ENCODE measurements around the gene UHRF2.

The UHRF2 gene

GRCh38 chr9:6549106-6549800, 136.3 kb downstream of the UHRF2 start:
- H3K27ac ChIP-seq (ENCODE audit: low read length): no peak overlapping the region
- H3K36me3 ChIP-seq (ENCODE audit: insufficient read depth, low read depth, low read length): peaks cover 72% of the 10 kb centered on the region
- H3K9ac ChIP-seq (ENCODE audit: low read depth, low read length): no peak overlapping the region
- no peaks in the 10 kb centered on the region for H3K27me3 ChIP-seq (ENCODE audit: insufficient read depth, low read length)
- H3K4me3 ChIP-seq (ENCODE audit: low read length): no peak overlapping the region
- H3K4me1 ChIP-seq (ENCODE audit: insufficient read depth, low read length): no peaks in the 10 kb centered on the region
- H3K9me3 ChIP-seq (ENCODE audit: insufficient read depth, low read depth, low read length): no peaks in the 10 kb centered on the region

DNA sequence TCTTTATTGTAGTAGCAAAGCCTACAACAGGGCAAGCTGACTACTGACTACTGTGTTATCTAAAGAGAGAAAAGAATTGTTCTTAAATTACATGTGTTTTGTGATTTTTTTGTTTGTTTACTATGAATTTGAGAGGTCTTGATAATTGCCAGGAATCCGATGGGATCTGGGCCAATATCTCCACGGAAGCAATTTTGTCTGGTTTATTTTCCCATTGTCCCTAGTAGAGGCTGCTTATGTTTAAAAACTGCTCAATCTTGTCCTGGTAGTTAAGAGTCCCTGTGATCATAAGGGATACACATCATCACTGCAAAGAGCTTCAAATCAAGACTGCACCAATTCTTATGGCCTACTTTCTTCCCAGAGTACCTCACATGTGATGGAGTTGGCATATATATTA, 138.1 kb downstream of the UHRF2 start:
- no peak overlapping the region for H3K27ac ChIP-seq (ENCODE audit: low read length)
- peaks cover 79% of the 10 kb centered on the region for H3K36me3 ChIP-seq (ENCODE audit: insufficient read depth, low read depth, low read length)
- no peaks in the 10 kb centered on the region for H3K9me3 ChIP-seq (ENCODE audit: insufficient read depth, low read depth, low read length)

GRCh38 chr9:6552033-6552432, 139.0 kb downstream of the UHRF2 start:
- Histone ChIP-seq H3K36me3 (ENCODE audit: insufficient read depth, low read depth, low read length) (peaks cover 87% of the 10 kb centered on the region), H3K9ac (ENCODE audit: low read depth, low read length) (no peak overlapping the region), H3K4me3 (ENCODE audit: low read length) (no peak overlapping the region), H3K27me3 (ENCODE audit: insufficient read depth, low read length) (no peaks in the 10 kb centered on the region), H3K9me3 (ENCODE audit: insufficient read depth, low read depth, low read length) (no peaks in the 10 kb centered on the region), H3K27ac (ENCODE audit: low read length) (no peak overlapping the region), H3K4me1 (ENCODE audit: insufficient read depth, low read length) (no peaks in the 10 kb centered on the region)

More for the DNA sequence above, 138.1 kb downstream of the UHRF2 start:
- H3K4me3 ChIP-seq (ENCODE audit: low read length): no peak overlapping the region
- H3K9ac ChIP-seq (ENCODE audit: low read depth, low read length): no peak overlapping the region
- no peaks in the 10 kb centered on the region for H3K4me1 ChIP-seq (ENCODE audit: insufficient read depth, low read length)
- no peaks in the 10 kb centered on the region for H3K27me3 ChIP-seq (ENCODE audit: insufficient read depth, low read length)

- no peak overlapping the region for H3K9ac ChIP-seq (ENCODE audit: low read depth, low read length)
- no peaks in the 10 kb centered on the region for H3K27me3 ChIP-seq (ENCODE audit: insufficient read depth, low read length)
- H3K9me3 ChIP-seq (ENCODE audit: insufficient read depth, low read depth, low read length): no peaks in the 10 kb centered on the region
- H3K27ac ChIP-seq (ENCODE audit: low read length): no peak overlapping the region
- H3K4me3 ChIP-seq (ENCODE audit: low read length): no peak overlapping the region
- peaks cover 86% of the 10 kb centered on the region for H3K36me3 ChIP-seq (ENCODE audit: insufficient read depth, low read depth, low read length)
- H3K4me1 ChIP-seq (ENCODE audit: insufficient read depth, low read length): peaks cover under 1% of the 10 kb centered on the region; the same call in 1 of the 2 replicates
Measured at GRCh38 chr9:6552498-6553121, 139.6 kb downstream of the UHRF2 start.

GRCh38 chr9:6553866-6554265, 140.9 kb downstream of the UHRF2 start:
- H3K27ac ChIP-seq (ENCODE audit: low read length): no peak overlapping the region
- no peaks in the 10 kb centered on the region for H3K27me3 ChIP-seq (ENCODE audit: insufficient read depth, low read length)
- H3K9me3 ChIP-seq (ENCODE audit: insufficient read depth, low read depth, low read length): no peaks in the 10 kb centered on the region
- H3K9ac ChIP-seq (ENCODE audit: low read depth, low read length): no peak overlapping the region
- H3K4me3 ChIP-seq (ENCODE audit: low read length): no peak overlapping the region
- H3K36me3 ChIP-seq (ENCODE audit: insufficient read depth, low read depth, low read length): peaks cover 88% of the 10 kb centered on the region
- peaks cover 8% of the 10 kb centered on the region for H3K4me1 ChIP-seq (ENCODE audit: insufficient read depth, low read length)

Measured in iPS-20b (cell line).